ENCODE data around the gene KCP. TPM values are rescaled to one million over a fixed set of nuclear protein-coding genes. Genes with fewer than 3 reads are reported as not detected.
A peak's percentile ranks its signal among the peaks of the same experiment; 100 is the strongest.

The KCP gene
- total and polyA plus RNA-seq, 2 experiments from 2014 or later = 0.76 to 1.1 TPM

GRCh38 chr7:128891110-128891941, 19.2 kb downstream of the KCP start (continued):
- no peak; a peak in 1 of 4 replicates for TF ChIP-seq CTCF (conservative IDR thresholded peaks at IDR 0.05; ENCODE audit: low read depth in 2 of 2)
- 0 out of 2 replicates have a peak, but pooled peaks have one; percentile 6 for TF ChIP-seq CREB1 (CRISPR knock-in tag; IDR thresholded peaks at IDR 0.05; ENCODE audit: low read depth)
- TF ChIP-seq EZH2 (IDR thresholded peaks at IDR 0.05; ENCODE audit: low read depth, unreplicated experiment) = peak; percentile 13
- TF ChIP-seq POLR2AphosphoS5 (IDR thresholded peaks at IDR 0.05; ENCODE audit: low read depth) = peak; percentile 36; the same call in 1 of the 2 replicates

GRCh38 chr7:128890306-128891109, 20.0 kb downstream of the KCP start:
- Histone ChIP-seq H3K79me2 (replicated peaks; ENCODE audit: insufficient read depth) (no peaks in the 10 kb centered on the region), H3K27ac (ENCODE audit: low read depth) (no peak overlapping the region), H3K36me3 (ENCODE audit: insufficient read depth) (no peaks in the 10 kb centered on the region), H2AFZ (peak overlapping the region; percentile 56), H3K27me3 (ENCODE audit: insufficient read depth) (peaks cover 10% of the 10 kb centered on the region; the same call in 1 of the 2 replicates), H3K4me2 (peak overlapping the region; percentile 78), H3K9me2 (ENCODE audit: insufficient read depth) (no peaks in the 10 kb centered on the region), H3K4me1 (ENCODE audit: insufficient read depth) (peaks cover 12% of the 10 kb centered on the region; the same call in 1 of the 2 replicates), H3F3A (replicated peaks; ENCODE audit: low read depth) (0 out of 2 replicates have a peak, but pooled peaks cover 7% of the 10 kb centered on the region), H3K4me3 (peak overlapping the region; percentile 60), H4K20me1 (replicated peaks; ENCODE audit: insufficient read depth) (no peaks in the 10 kb centered on the region)
- Mint-ChIP-seq H3K4me1 (no peaks in the 10 kb centered on the region; the same call in 2 of the 3 replicates), H3K36me3 (ENCODE audit: low read depth) (no peaks in the 10 kb centered on the region), H3K27ac (no peak overlapping the region), H3K27me3 (ENCODE audit: insufficient read depth, low read depth, poor library complexity) (peaks cover 13% of the 10 kb centered on the region), H3K9me3 (no peaks in the 10 kb centered on the region), H3K4me3 (peak overlapping the region; percentile 41; the same call in 2 of the 3 replicates)
- ATAC-seq = peak; percentile 16
- peak; percentile 66 for DNase-seq (ENCODE audit: low spot score)
- no peak for TF ChIP-seq POLR2AphosphoS5 (IDR thresholded peaks at IDR 0.05; ENCODE audit: low read depth)
- peak; percentile 20 for TF ChIP-seq EZH2 (IDR thresholded peaks at IDR 0.05; ENCODE audit: low read depth, unreplicated experiment)

GRCh38 chr7:128889121-128889520, 21.4 kb downstream of the KCP start:
- Histone ChIP-seq H3K9me2 (ENCODE audit: insufficient read depth) (no peaks in the 10 kb centered on the region), H3K27ac (ENCODE audit: low read depth) (no peak overlapping the region), H3K4me2 (peak overlapping the region; percentile 32; the same call in 1 of the 2 replicates), H3K4me3 (no peak overlapping the region), H4K20me1 (replicated peaks; ENCODE audit: insufficient read depth) (no peaks in the 10 kb centered on the region), H3F3A (replicated peaks; ENCODE audit: low read depth) (0 out of 2 replicates have a peak, but pooled peaks cover 7% of the 10 kb centered on the region), H3K27me3 (ENCODE audit: insufficient read depth) (peaks cover 10% of the 10 kb centered on the region; the same call in 1 of the 2 replicates), H3K4me1 (ENCODE audit: insufficient read depth) (peaks cover 12% of the 10 kb centered on the region; the same call in 1 of the 2 replicates), H3K79me2 (replicated peaks; ENCODE audit: insufficient read depth) (no peaks in the 10 kb centered on the region), H3K36me3 (ENCODE audit: insufficient read depth) (no peaks in the 10 kb centered on the region), H2AFZ (no peak overlapping the region)
- Mint-ChIP-seq H3K36me3 (ENCODE audit: low read depth) (no peaks in the 10 kb centered on the region), H3K27me3 (ENCODE audit: insufficient read depth, low read depth, poor library complexity) (peaks cover 20% of the 10 kb centered on the region), H3K27ac (no peak overlapping the region), H3K4me1 (no peaks in the 10 kb centered on the region; the same call in 2 of the 3 replicates), H3K4me3 (no peak overlapping the region), H3K9me3 (no peaks in the 10 kb centered on the region)
- no peak for TF ChIP-seq CTCF (conservative IDR thresholded peaks at IDR 0.05; ENCODE audit: low read depth in 2 of 2)
- ATAC-seq (peak; percentile 3; the same call in 2 of the 3 replicates), DNase-seq (ENCODE audit: low spot score) (peak; percentile 29)
